Fibroblast of lung (primary cell): ENCODE results near the gene C3orf70. TPM values are rescaled to one million over a fixed set of nuclear protein-coding genes. Genes with fewer than 3 reads are reported as not detected.

ENCODE experiments used
- DNase-seq, 2 donors: peaks; one replicate each; pipeline versions ENCODE4 v3.0.0 to v3.0.0-alpha.2; 2010; ENCODE audit warnings: low read depth in 2 of 2
- H2AFZ ChIP-seq: 2 replicates; pipeline ENCODE4 v1.5.1; 2012; ENCODE audit warnings: low read length, control low read depth, inconsistent platforms
- H3K27ac ChIP-seq: 2 replicates; pipeline ENCODE4 v1.5.1; 2011; ENCODE audit warnings: low read length, control low read depth; ENCODE audit not compliant: insufficient read depth
- H3K27me3 ChIP-seq: 2 replicates; pipeline ENCODE4 v1.5.1; 2011; ENCODE audit warnings: mild to moderate bottlenecking, low read length; ENCODE audit not compliant: control insufficient read depth, insufficient read depth
- H3K36me3 ChIP-seq: 2 replicates; pipeline ENCODE4 v1.5.1; 2011; ENCODE audit warnings: low read length; ENCODE audit not compliant: control insufficient read depth, insufficient read depth
- H3K4me1 ChIP-seq: 2 replicates; pipeline ENCODE4 v1.5.1; 2011; ENCODE audit warnings: low read length; ENCODE audit not compliant: control insufficient read depth, insufficient read depth; ENCODE audit errors: extremely low read depth
- H3K4me2 ChIP-seq: 2 replicates; pipeline ENCODE4 v1.5.1; 2011; ENCODE audit warnings: low read length, control low read depth; ENCODE audit not compliant: insufficient read depth; ENCODE audit errors: extremely low read depth
- H3K4me3 ChIP-seq, 4 experiments: fragments of 200-600 bp in 1 of 4; sonication (generic) in 1 of 4; replicated peaks in 1 of 4; 2 replicates each; pipeline ENCODE4 v1.5.1; 2011 to 2016; ENCODE audit warnings: low read length in 4 of 4, low read depth in 3 of 4, mild to moderate bottlenecking in 3 of 4, control low read depth in 2 of 4, inconsistent platforms in 1 of 4, mixed read lengths in 1 of 4; ENCODE audit not compliant: insufficient read depth in 1 of 4; ENCODE audit errors: control extremely low read depth in 1 of 4
- H3K79me2 ChIP-seq: 2 replicates; pipeline ENCODE4 v1.5.1; 2012; ENCODE audit warnings: mild to moderate bottlenecking, low read length, inconsistent platforms; ENCODE audit not compliant: control insufficient read depth, insufficient read depth
- H3K9ac ChIP-seq: 2 replicates; pipeline ENCODE4 v1.5.1; 2011; ENCODE audit warnings: mild to moderate bottlenecking, low read length, control low read depth; ENCODE audit not compliant: insufficient read depth
- H3K9me3 ChIP-seq: 2 replicates; pipeline ENCODE4 v1.5.1; 2012; ENCODE audit warnings: low read depth, low read length; ENCODE audit not compliant: control insufficient read depth, insufficient read depth
- H4K20me1 ChIP-seq: 2 replicates; pipeline ENCODE4 v1.5.1; 2011; ENCODE audit warnings: low read length; ENCODE audit not compliant: control insufficient read depth, insufficient read depth; ENCODE audit errors: extremely low read depth
- EZH2 ChIP-seq: IDR thresholded peaks from 2 replicates; pipeline ENCODE4 v1.5.1; 2012; ENCODE audit warnings: low read length, control low read depth, mild to moderate bottlenecking; ENCODE audit errors: missing control alignments
- polyA plus RNA-seq, 2 donors: library from polyadenylated mRNA; depleted of rRNA in 1 of 2; stranded (reverse) in 1 of 2; unstranded in 1 of 2; fragments of >200 nt; gene quantifications; 2 replicates each; pipeline ENCODE4 v1.2.1, GENCODE V29; 2011 to 2012; ENCODE audit warnings: missing spikeins in 1 of 2
- total RNA-seq: library from RNA; depleted of rRNA; stranded (reverse); fragments of >200 nt; gene quantifications from 2 replicates; pipeline ENCODE4 v1.2.1, GENCODE V29; 2014
- TF ChIP-seq, protein P1 (sequence below), 2 donors: IDR thresholded peaks in 1 of 2; conservative IDR thresholded peaks in 1 of 2; 1 replicate in 1 of 2; 2 replicates in 1 of 2; pipeline ENCODE4 v1.5.1; 2011 to 2012; ENCODE audit warnings: low read length in 2 of 2, control low read depth in 1 of 2, inconsistent platforms in 1 of 2, low read depth in 1 of 2, mild to moderate bottlenecking in 1 of 2

The C3orf70 gene
- total and polyA plus RNA-seq, 2 donors (not counting 1 experiment from before 2014, with no cell fraction given) = 0.33 to 4.7 TPM

DNA sequence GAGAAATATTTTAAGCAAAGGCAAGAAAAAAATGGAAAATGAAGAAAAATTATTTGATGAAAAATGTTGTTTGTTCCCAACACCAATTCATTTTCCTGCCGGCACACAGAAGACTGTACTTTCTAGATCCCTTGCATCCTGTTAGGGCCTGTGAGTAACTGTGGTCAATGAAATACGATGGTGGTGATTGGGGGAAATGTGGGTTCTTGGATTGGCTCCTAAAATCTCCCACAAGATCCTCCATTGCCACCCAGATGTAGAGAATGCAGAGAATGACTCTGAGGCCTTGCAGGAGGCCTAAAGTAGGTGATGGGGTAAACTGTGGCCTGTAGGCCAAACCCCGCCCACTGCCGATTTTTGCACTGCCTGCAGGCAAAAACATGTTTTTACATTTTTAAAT, 46.3 kb upstream of the C3orf70 start:
- Histone ChIP-seq H3K4me3 (no peak overlapping the region), H3K9ac (no peak overlapping the region), H3K9me3 (no peaks in the 10 kb centered on the region), H3K79me2 (no peaks in the 10 kb centered on the region), H3K27me3 (no peaks in the 10 kb centered on the region), H4K20me1 (no peaks in the 10 kb centered on the region), H3K4me1 (peaks cover 3% of the 10 kb centered on the region), H3K36me3 (no peaks in the 10 kb centered on the region), H3K4me2 (no peak overlapping the region), H3K27ac (no peak overlapping the region), H2AFZ (no peak overlapping the region)
- TF ChIP-seq EZH2 = no peak
- TF ChIP-seq, protein P1, sequence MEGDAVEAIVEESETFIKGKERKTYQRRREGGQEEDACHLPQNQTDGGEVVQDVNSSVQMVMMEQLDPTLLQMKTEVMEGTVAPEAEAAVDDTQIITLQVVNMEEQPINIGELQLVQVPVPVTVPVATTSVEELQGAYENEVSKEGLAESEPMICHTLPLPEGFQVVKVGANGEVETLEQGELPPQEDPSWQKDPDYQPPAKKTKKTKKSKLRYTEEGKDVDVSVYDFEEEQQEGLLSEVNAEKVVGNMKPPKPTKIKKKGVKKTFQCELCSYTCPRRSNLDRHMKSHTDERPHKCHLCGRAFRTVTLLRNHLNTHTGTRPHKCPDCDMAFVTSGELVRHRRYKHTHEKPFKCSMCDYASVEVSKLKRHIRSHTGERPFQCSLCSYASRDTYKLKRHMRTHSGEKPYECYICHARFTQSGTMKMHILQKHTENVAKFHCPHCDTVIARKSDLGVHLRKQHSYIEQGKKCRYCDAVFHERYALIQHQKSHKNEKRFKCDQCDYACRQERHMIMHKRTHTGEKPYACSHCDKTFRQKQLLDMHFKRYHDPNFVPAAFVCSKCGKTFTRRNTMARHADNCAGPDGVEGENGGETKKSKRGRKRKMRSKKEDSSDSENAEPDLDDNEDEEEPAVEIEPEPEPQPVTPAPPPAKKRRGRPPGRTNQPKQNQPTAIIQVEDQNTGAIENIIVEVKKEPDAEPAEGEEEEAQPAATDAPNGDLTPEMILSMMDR (conservative IDR thresholded peaks at IDR 0.05 in 1 of 2, IDR thresholded peaks at IDR 0.05 in 1 of 2; ENCODE audit: low read depth in 1 of 2, low read length in 2 of 2) = no peak
- DNase-seq = peak in 1 of 2 donors; percentile 25

DNA sequence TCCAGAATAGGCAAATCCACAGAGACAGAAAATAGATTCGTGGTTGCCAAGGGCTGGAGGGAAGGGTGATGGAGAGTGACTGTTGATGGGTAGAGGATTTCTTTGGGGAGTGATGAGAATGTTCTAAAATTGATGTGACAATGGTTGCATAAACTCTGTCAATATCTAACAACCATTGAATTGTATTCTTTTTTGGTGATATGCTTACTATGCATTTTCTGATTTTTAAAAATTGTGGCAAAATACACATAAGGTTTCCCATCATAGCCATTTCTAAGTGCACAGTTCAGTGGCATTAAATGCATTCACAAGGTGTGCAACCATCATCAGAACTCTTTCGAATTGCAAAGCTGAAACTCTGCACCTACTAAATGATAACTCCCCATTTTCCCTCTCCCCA, 44.2 kb upstream of the C3orf70 start:
- H3K79me2 ChIP-seq = no peaks in the 10 kb centered on the region
- H3K9me3 ChIP-seq = no peaks in the 10 kb centered on the region
- no peak overlapping the region for H3K4me3 ChIP-seq
- no peak overlapping the region for H3K27ac ChIP-seq
- no peaks in the 10 kb centered on the region for H3K27me3 ChIP-seq
- TF ChIP-seq EZH2 = no peak
- TF ChIP-seq, protein P1 (conservative IDR thresholded peaks at IDR 0.05 in 1 of 2, IDR thresholded peaks at IDR 0.05 in 1 of 2; ENCODE audit: low read depth in 1 of 2, low read length in 2 of 2) = no peak
- peaks cover 3% of the 10 kb centered on the region for H3K4me1 ChIP-seq
- H2AFZ ChIP-seq = no peak overlapping the region
- H3K36me3 ChIP-seq = no peaks in the 10 kb centered on the region
- no peak overlapping the region for H3K9ac ChIP-seq
- no peak for DNase-seq
- H4K20me1 ChIP-seq = no peaks in the 10 kb centered on the region
- H3K4me2 ChIP-seq = no peak overlapping the region

GRCh38 chr3:185195652-185196051, 42.8 kb upstream of the C3orf70 start:
- no peak overlapping the region for H3K27ac ChIP-seq
- no peak overlapping the region for H3K4me2 ChIP-seq
- H3K79me2 ChIP-seq = no peaks in the 10 kb centered on the region
- no peak for TF ChIP-seq EZH2
- TF ChIP-seq, protein P1 (conservative IDR thresholded peaks at IDR 0.05 in 1 of 2, IDR thresholded peaks at IDR 0.05 in 1 of 2; ENCODE audit: low read depth in 1 of 2, low read length in 2 of 2) = no peak
- no peaks in the 10 kb centered on the region for H3K36me3 ChIP-seq
- no peaks in the 10 kb centered on the region for H3K9me3 ChIP-seq
- no peak overlapping the region for H3K4me3 ChIP-seq
- no peaks in the 10 kb centered on the region for H4K20me1 ChIP-seq
- DNase-seq = no peak
- no peaks in the 10 kb centered on the region for H3K27me3 ChIP-seq
- no peak overlapping the region for H3K9ac ChIP-seq
- no peak overlapping the region for H2AFZ ChIP-seq
- H3K4me1 ChIP-seq = no peaks in the 10 kb centered on the region
